Measurements from ENCODE around the gene EXOSC10. TPM values are rescaled to one million over a fixed set of nuclear protein-coding genes. Genes with fewer than 3 reads are reported as not detected.
"Not testable (repeated sequence)": the region's sequence is repeated elsewhere in the genome, so short reads cannot be mapped to it uniquely, and the experiment has no call there.

The EXOSC10 gene
- polyA plus RNA-seq, 1 donor (not counting 4 experiments of a cell fraction or from before 2014, with no cell fraction given), result 61.2 TPM

DNA sequence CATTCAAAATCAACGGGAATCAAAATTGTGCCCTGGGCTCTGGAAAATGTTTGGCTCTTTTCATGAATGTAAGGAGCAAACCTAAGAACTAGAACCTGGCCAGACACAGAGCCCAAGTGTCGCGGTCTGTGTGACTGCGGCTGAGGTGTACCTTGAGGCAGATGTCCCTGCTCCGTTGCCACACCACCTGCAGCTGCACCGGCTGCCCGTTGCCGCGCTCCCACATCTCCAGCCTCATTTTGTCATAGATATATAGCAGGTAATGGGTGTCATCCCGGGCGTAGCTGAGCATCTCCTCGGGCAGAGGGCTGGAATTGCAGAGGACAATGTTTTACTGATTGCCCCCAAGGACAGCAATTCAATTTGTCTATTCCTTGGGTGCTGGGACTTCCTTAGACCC, 18.7 kb downstream of the EXOSC10 start:
- Histone ChIP-seq H3K4me3 (ENCODE audit: control insufficient read depth in 2 of 3, extremely low read depth in 1 of 3, insufficient read depth in 2 of 3, low read depth in 1 of 3, low read length in 3 of 3) (no peak overlapping the region), H3K79me2 (ENCODE audit: control insufficient read depth, insufficient read depth, low read length) (no peaks in the 10 kb centered on the region), H3K9me3 (ENCODE audit: control insufficient read depth, low read depth, low read length) (no peaks in the 10 kb centered on the region), H3K36me3 (ENCODE audit: control insufficient read depth in 2 of 2, extremely low read depth in 1 of 2, insufficient read depth in 2 of 2, low read length in 2 of 2) (peaks cover 23 to 32% of the 10 kb centered on the region in 2 experiments), H3K27me3 (ENCODE audit: control insufficient read depth, extremely low read depth, insufficient read depth, low read length) (no peaks in the 10 kb centered on the region), H2AFZ (ENCODE audit: control insufficient read depth, low read length) (no peak overlapping the region), H3K9me1 (ENCODE audit: control insufficient read depth, extremely low read depth, insufficient read depth, low read length) (no peaks in the 10 kb centered on the region), H3K27ac (ENCODE audit: control insufficient read depth, insufficient read depth, low read length) (no peak overlapping the region), H3K9ac (ENCODE audit: control insufficient read depth, extremely low read depth, insufficient read depth, low read length) (no peak overlapping the region), H3K4me2 (ENCODE audit: control insufficient read depth, extremely low read depth, insufficient read depth, low read depth, low read length) (no peak overlapping the region), H4K20me1 (ENCODE audit: control insufficient read depth, extremely low read depth, insufficient read depth, low read length) (no peaks in the 10 kb centered on the region), H3K4me1 (ENCODE audit: control insufficient read depth, extremely low read depth, insufficient read depth, low read length) (peaks cover 6% of the 10 kb centered on the region)
- dilution Hi-C loops (cut with MboI; ENCODE audit: extremely low pct_ligation_motif_present, low sequenced_read_pairs), result no loop called here
- no peak for DNase-seq (ENCODE audit: low read depth, low spot score)
- no peak for FAIRE-seq
- no peak for TF ChIP-seq EZH2 (IDR thresholded peaks at IDR 0.05; ENCODE audit: low read length)
- TF ChIP-seq, protein P1, sequence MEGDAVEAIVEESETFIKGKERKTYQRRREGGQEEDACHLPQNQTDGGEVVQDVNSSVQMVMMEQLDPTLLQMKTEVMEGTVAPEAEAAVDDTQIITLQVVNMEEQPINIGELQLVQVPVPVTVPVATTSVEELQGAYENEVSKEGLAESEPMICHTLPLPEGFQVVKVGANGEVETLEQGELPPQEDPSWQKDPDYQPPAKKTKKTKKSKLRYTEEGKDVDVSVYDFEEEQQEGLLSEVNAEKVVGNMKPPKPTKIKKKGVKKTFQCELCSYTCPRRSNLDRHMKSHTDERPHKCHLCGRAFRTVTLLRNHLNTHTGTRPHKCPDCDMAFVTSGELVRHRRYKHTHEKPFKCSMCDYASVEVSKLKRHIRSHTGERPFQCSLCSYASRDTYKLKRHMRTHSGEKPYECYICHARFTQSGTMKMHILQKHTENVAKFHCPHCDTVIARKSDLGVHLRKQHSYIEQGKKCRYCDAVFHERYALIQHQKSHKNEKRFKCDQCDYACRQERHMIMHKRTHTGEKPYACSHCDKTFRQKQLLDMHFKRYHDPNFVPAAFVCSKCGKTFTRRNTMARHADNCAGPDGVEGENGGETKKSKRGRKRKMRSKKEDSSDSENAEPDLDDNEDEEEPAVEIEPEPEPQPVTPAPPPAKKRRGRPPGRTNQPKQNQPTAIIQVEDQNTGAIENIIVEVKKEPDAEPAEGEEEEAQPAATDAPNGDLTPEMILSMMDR (optimal IDR thresholded peaks at IDR 0.05 in 1 of 3, IDR thresholded peaks at IDR 0.05 in 1 of 3, conservative IDR thresholded peaks at IDR 0.05 in 1 of 3; ENCODE audit: extremely low read depth in 1 of 3, insufficient read depth in 2 of 3, low read length in 3 of 3), result no peak

DNA sequence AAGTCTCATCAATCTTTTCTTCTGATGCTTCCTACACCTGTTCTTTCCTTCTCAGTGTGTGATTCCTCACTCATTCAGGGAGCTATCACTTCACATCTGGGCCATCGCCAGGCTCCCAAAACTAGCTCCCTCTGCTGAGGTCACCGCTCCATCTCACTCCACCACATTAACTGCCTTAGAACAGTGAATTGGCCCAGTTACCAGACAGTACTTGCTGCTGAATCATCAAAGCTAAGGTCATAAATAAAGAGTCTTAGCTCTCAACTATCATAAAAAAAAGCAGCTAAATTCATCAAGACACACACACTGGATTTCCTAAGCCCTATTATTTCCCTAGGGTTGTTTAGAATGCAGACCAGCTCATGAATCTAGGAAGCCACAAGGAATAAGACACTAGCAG, 21.0 kb downstream of the EXOSC10 start:
- Histone ChIP-seq H4K20me1 (ENCODE audit: control insufficient read depth, extremely low read depth, insufficient read depth, low read length) (no peaks in the 10 kb centered on the region), H3K9me1 (ENCODE audit: control insufficient read depth, extremely low read depth, insufficient read depth, low read length) (no peaks in the 10 kb centered on the region), H3K79me2 (ENCODE audit: control insufficient read depth, insufficient read depth, low read length) (no peaks in the 10 kb centered on the region), H2AFZ (ENCODE audit: control insufficient read depth, low read length) (no peak overlapping the region), H3K9me3 (ENCODE audit: control insufficient read depth, low read depth, low read length) (no peaks in the 10 kb centered on the region), H3K27ac (ENCODE audit: control insufficient read depth, insufficient read depth, low read length) (no peak overlapping the region), H3K36me3 (ENCODE audit: control insufficient read depth in 2 of 2, extremely low read depth in 1 of 2, insufficient read depth in 2 of 2, low read length in 2 of 2) (peaks cover 40% of the 10 kb centered on the region in 2 experiments), H3K27me3 (ENCODE audit: control insufficient read depth, extremely low read depth, insufficient read depth, low read length) (no peaks in the 10 kb centered on the region), H3K4me1 (ENCODE audit: control insufficient read depth, extremely low read depth, insufficient read depth, low read length) (peaks cover 6% of the 10 kb centered on the region), H3K4me3 (ENCODE audit: control insufficient read depth in 2 of 3, extremely low read depth in 1 of 3, insufficient read depth in 2 of 3, low read depth in 1 of 3, low read length in 3 of 3) (no peak overlapping the region), H3K4me2 (ENCODE audit: control insufficient read depth, extremely low read depth, insufficient read depth, low read depth, low read length) (no peak overlapping the region), H3K9ac (ENCODE audit: control insufficient read depth, extremely low read depth, insufficient read depth, low read length) (no peak overlapping the region)
- DNase-seq (ENCODE audit: low read depth, low spot score), result no peak
- dilution Hi-C loops (cut with MboI; ENCODE audit: extremely low pct_ligation_motif_present, low sequenced_read_pairs), result no loop called here
- FAIRE-seq, result no peak
- TF ChIP-seq, protein P1 (optimal IDR thresholded peaks at IDR 0.05 in 1 of 3, IDR thresholded peaks at IDR 0.05 in 1 of 3, conservative IDR thresholded peaks at IDR 0.05 in 1 of 3; ENCODE audit: extremely low read depth in 1 of 3, insufficient read depth in 2 of 3, low read length in 3 of 3), result no peak
- no peak for TF ChIP-seq EZH2 (IDR thresholded peaks at IDR 0.05; ENCODE audit: low read length)

DNA sequence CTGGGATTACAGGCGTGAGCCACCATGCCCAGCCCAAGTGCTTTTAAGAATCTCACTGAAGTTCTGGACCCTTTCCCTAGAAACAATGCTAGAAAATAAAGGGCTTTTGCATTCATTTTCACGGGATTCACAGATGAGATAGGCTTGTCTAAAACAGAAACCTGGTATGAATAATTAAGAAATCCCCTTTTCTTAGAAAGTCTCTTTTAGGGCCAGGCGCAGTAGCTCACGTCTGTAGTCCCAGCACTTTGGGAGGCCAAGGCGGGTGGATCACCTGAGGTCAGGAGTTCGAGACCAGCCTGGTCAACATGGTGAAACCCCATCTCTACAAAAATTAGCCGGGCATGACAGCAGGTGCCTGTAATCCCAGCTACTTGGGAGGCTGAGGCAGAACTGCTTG, 26.3 kb downstream of the EXOSC10 start:
- H3K27ac ChIP-seq (ENCODE audit: control insufficient read depth, insufficient read depth, low read length); H3K9me1 ChIP-seq (ENCODE audit: control insufficient read depth, extremely low read depth, insufficient read depth, low read length); H3K9me3 ChIP-seq (ENCODE audit: control insufficient read depth, low read depth, low read length); dilution Hi-C loops (cut with MboI; ENCODE audit: extremely low pct_ligation_motif_present, low sequenced_read_pairs); H3K9ac ChIP-seq (ENCODE audit: control insufficient read depth, extremely low read depth, insufficient read depth, low read length); H3K4me3 ChIP-seq (ENCODE audit: control insufficient read depth in 2 of 3, extremely low read depth in 1 of 3, insufficient read depth in 2 of 3, low read depth in 1 of 3, low read length in 3 of 3); H3K4me1 ChIP-seq (ENCODE audit: control insufficient read depth, extremely low read depth, insufficient read depth, low read length); H3K27me3 ChIP-seq (ENCODE audit: control insufficient read depth, extremely low read depth, insufficient read depth, low read length); H4K20me1 ChIP-seq (ENCODE audit: control insufficient read depth, extremely low read depth, insufficient read depth, low read length); H3K4me2 ChIP-seq (ENCODE audit: control insufficient read depth, extremely low read depth, insufficient read depth, low read depth, low read length); DNase-seq (ENCODE audit: low read depth, low spot score); H2AFZ ChIP-seq (ENCODE audit: control insufficient read depth, low read length); H3K79me2 ChIP-seq (ENCODE audit: control insufficient read depth, insufficient read depth, low read length); FAIRE-seq: not testable (repeated sequence)
- peaks cover 50 to 58% of the 10 kb centered on the region in 2 experiments for H3K36me3 ChIP-seq (ENCODE audit: control insufficient read depth in 2 of 2, extremely low read depth in 1 of 2, insufficient read depth in 2 of 2, low read length in 2 of 2)

All from keratinocyte (primary cell).